Mammary microvascular endothelial cell (primary cell): ENCODE measurements around the gene SERPINI1. TPM values are rescaled to one million over a fixed set of nuclear protein-coding genes. Genes with fewer than 3 reads are reported as not detected.

ENCODE experiments used
- total RNA-seq: library from RNA; depleted of rRNA; stranded (reverse); fragments of >200 nt; gene quantifications from 2 replicates; pipeline ENCODE4 v1.2.3, GENCODE V29; 2015

The SERPINI1 gene, protein sequence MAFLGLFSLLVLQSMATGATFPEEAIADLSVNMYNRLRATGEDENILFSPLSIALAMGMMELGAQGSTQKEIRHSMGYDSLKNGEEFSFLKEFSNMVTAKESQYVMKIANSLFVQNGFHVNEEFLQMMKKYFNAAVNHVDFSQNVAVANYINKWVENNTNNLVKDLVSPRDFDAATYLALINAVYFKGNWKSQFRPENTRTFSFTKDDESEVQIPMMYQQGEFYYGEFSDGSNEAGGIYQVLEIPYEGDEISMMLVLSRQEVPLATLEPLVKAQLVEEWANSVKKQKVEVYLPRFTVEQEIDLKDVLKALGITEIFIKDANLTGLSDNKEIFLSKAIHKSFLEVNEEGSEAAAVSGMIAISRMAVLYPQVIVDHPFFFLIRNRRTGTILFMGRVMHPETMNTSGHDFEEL
- total RNA-seq: 0.40 and 1.4 TPM in 2 replicates

DNA sequence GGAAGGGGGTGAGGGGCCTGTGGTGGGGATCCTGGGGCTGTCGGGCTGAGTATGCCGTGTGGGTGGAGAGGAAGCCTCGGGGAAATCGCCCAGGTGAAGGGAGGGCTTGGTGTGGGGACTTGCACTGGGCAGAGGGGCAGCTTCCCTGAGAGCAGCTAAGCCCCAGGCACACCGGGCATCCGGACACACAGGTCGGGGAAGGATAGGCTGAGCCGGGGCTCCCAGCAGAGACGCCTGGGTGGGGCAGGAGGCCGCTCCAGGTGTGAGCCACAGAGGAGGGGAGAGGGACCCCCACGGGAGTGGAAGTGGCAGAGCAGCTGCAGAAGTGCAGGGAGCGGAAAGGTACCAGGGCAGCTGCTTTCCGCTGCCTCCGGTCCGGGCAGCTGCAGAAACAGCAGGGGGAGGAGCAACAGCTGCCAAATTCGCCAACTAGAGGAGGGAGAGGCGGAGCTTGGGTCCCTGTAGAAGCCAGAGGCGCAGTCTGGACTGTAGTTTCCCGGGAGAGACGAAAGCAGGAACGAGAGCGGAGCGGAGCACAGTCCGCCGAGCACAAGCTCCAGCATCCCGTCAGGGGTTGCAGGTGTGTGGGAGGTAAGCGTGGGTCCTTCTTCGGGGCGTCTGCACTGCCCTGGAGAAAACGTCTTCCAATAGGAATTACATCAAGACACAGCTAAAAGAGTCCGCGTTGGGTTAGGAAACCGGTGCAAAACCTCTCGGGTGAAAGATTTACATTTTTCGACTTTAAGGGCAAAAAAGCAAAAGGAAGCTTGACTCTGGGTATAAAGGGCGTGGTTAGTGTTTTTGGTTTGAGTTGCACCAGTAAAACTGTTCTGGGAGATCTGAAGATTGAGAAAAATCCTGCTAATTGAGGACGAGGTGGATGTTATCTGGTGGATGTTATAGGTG, at the start of gene SERPINI1:
Gene SERPINI1, plus strand, starts transcription at position 489 of the 906 bp plus-strand sequence. CDS start 53,408 bp downstream, outside the sequence.

DNA sequence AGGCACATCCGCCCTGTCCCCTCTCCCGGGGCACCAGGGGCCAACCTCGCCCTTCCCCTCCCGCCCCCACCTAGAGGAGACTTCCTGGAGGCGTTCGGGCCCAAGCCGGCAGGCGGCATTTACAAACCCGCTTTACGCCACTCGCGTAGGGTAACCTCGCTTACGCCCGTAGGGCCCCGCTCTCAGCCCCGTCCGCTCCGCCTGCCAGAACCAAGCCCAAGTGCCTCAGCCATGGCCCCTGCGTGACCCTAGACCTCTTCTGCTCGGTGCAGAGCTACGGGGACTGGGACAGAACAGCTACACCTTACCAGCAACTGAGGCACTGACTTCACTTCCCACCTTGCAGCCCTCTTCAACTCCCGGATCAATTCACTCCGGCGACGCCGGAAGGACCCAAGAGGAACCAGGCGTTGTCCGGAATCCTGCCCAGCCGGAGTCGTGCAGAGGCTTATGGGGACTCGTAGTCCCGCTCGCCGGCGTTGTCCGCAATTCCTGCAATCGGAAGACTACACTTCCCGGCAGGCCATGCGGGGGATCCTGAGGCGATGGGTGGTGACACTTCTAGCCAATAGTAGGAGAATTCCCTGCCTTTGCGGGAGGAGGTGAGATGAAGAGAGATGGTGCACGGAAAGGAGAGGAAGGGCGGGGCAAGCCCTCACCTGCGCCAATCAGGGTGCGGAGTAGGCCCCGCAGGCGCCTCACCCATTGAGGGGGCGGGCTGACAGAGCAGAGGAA, 856 bp upstream of the SERPINI1 start, which contains the start of gene PDCD10:
Gene PDCD10, minus strand, starts transcription at position 395 of the 735 bp plus-strand sequence. CDS start 14,735 bp downstream, outside the sequence.

Other genes with a start within 250 kb of the SERPINI1 start
- not detected in 2 replicates for gene WDR49, start 81.8 kb upstream of the SERPINI1 start, total RNA-seq
- gene PDCD10, start 829 bp upstream of the SERPINI1 start, total RNA-seq: 53.0 and 65.2 TPM in 2 replicates